GM23338 (cell line): ENCODE measurements around the gene GSDMA. TPM values are rescaled to one million over a fixed set of nuclear protein-coding genes. Genes with fewer than 3 reads are reported as not detected.
A peak's percentile ranks its signal among the peaks of the same experiment; 100 is the strongest.

ENCODE experiments used
- ATAC-seq: fragments of 200-7000 bp; cut with Tn5 transposase; 3 replicates; pipeline ENCODE4 v1.9.1; 2020
- DNase-seq: peaks from one replicate; pipeline ENCODE4 v3.0.0-alpha.2; 2015; ENCODE audit warnings: low spot score
- H2AFZ ChIP-seq: fragments of 200-600 bp; sonication (generic); 2 replicates; pipeline ENCODE4 v1.8.0; 2016; ENCODE audit warnings: antibody characterized with exemption, mild to moderate bottlenecking, moderate library complexity
- H3F3A ChIP-seq: fragments of 200-600 bp; sonication (generic); replicated peaks from 2 replicates; pipeline ENCODE4 v1.8.0; 2017; ENCODE audit warnings: antibody characterized with exemption, mixed run types, low read depth
- H3K27ac ChIP-seq: fragments of 200-600 bp; sonication (generic); 2 replicates; pipeline ENCODE4 v1.6.1; 2016; ENCODE audit warnings: low read depth
- H3K27me3 ChIP-seq: fragments of 200-600 bp; sonication (generic); 2 replicates; pipeline ENCODE4 v1.8.0; 2016; ENCODE audit warnings: mild to moderate bottlenecking, mixed run types, moderate library complexity; ENCODE audit not compliant: insufficient read depth
- H3K36me3 ChIP-seq: fragments of 200-600 bp; sonication (generic); 2 replicates; pipeline ENCODE4 v1.8.0; 2016; ENCODE audit warnings: mild to moderate bottlenecking; ENCODE audit not compliant: insufficient read depth
- H3K4me1 ChIP-seq: fragments of 200-600 bp; sonication (generic); 2 replicates; pipeline ENCODE4 v1.8.0; 2016; ENCODE audit warnings: mild to moderate bottlenecking, moderate library complexity; ENCODE audit not compliant: insufficient read depth
- H3K4me2 ChIP-seq: fragments of 200-600 bp; sonication (generic); 2 replicates; pipeline ENCODE4 v1.7.1; 2017; ENCODE audit warnings: mixed run types
- H3K4me3 ChIP-seq: fragments of 200-600 bp; sonication (generic); 2 replicates; pipeline ENCODE4 v1.6.1; 2016; ENCODE audit warnings: mixed run types
- H3K79me2 ChIP-seq: fragments of 200-600 bp; sonication (generic); replicated peaks from 2 replicates; pipeline ENCODE4 v1.8.0; 2017; ENCODE audit warnings: mild to moderate bottlenecking; ENCODE audit not compliant: insufficient read depth
- H3K9me2 ChIP-seq: fragments of 200-600 bp; sonication (generic); 2 replicates; pipeline ENCODE4 v1.8.0; 2017; ENCODE audit not compliant: insufficient read depth
- H4K20me1 ChIP-seq: fragments of 200-600 bp; sonication (generic); replicated peaks from 2 replicates; pipeline ENCODE4 v1.8.0; 2017; ENCODE audit warnings: mild to moderate bottlenecking; ENCODE audit not compliant: insufficient read depth
- H3K27ac Mint-ChIP-seq: 2 replicates; pipeline ENCODE4 v1.8.0; 2020; ENCODE audit warnings: inconsistent platforms, mild to moderate bottlenecking, moderate library complexity, mixed read lengths
- H3K27me3 Mint-ChIP-seq: 3 replicates; pipeline ENCODE4 v1.8.0; 2022; ENCODE audit warnings: low read depth, mild to moderate bottlenecking, moderate library complexity, mixed read lengths, inconsistent platforms; ENCODE audit not compliant: insufficient read depth, poor library complexity
- H3K36me3 Mint-ChIP-seq: 3 replicates; pipeline ENCODE4 v1.8.0; 2021; ENCODE audit warnings: low read depth, mild to moderate bottlenecking, inconsistent platforms, moderate library complexity, mixed read lengths
- H3K4me1 Mint-ChIP-seq: 3 replicates; pipeline ENCODE4 v1.8.0; 2020; ENCODE audit warnings: mild to moderate bottlenecking, inconsistent platforms, mixed read lengths
- H3K4me3 Mint-ChIP-seq: 3 replicates; pipeline ENCODE4 v1.8.0; 2021; ENCODE audit warnings: moderate library complexity, mild to moderate bottlenecking, inconsistent platforms, mixed read lengths
- H3K9me3 Mint-ChIP-seq: 3 replicates; pipeline ENCODE4 v1.8.0; 2020; ENCODE audit warnings: moderate library complexity, mild to moderate bottlenecking, inconsistent platforms, mixed read lengths
- EZH2phosphoT487 ChIP-seq: fragments of 200-600 bp; sonication (generic); IDR thresholded peaks from one replicate; pipeline ENCODE4 v1.8.1; 2018; ENCODE audit warnings: antibody characterized with exemption; ENCODE audit not compliant: unreplicated experiment
- STAT1 ChIP-seq: IDR thresholded peaks from one replicate; pipeline ENCODE4 v1.6.1; 2016; ENCODE audit warnings: antibody characterized with exemption; ENCODE audit not compliant: unreplicated experiment
- microRNA-seq: library from miRNA; unstranded; fragments of <30 nt; microRNA quantifications from one replicate; pipeline ENCODE4, GENCODE V29; 2017
- polyA plus RNA-seq: library from polyadenylated mRNA; unstranded; fragments of >200 nt; fragmentation: Nextera tagmentation; extraction: Ambion mirVana; gene quantifications from 2 replicates; pipeline ENCODE4 v1.2.1, GENCODE V29; 2016
- small RNA-seq: library from RNA; depleted of rRNA; stranded (forward); fragments of <200 nt; gene quantifications from one replicate; pipeline ENCODE3, GENCODE V24; 2014; ENCODE audit warnings: low replicate concordance
- total RNA-seq: library from RNA; depleted of rRNA; stranded (reverse); fragments of >200 nt; shearing (Covaris generic); gene quantifications from 2 replicates; pipeline ENCODE4 v1.2.3, GENCODE V29; 2014; rRNA removed
- TF ChIP-seq, protein P1 (sequence below), 2 experiments: fragments of 200-600 bp in 1 of 2; sonication (generic) in 1 of 2; conservative IDR thresholded peaks; 2 replicates each; pipeline versions ENCODE4 v1.5.1 to v1.6.1; 2016 to 2017; ENCODE audit warnings: antibody characterized with exemption in 2 of 2, low read depth in 2 of 2, mild to moderate bottlenecking in 2 of 2, moderate library complexity in 1 of 2

The GSDMA gene
- total and polyA plus RNA-seq, 2 experiments from 2014 or later, result not detected

DNA sequence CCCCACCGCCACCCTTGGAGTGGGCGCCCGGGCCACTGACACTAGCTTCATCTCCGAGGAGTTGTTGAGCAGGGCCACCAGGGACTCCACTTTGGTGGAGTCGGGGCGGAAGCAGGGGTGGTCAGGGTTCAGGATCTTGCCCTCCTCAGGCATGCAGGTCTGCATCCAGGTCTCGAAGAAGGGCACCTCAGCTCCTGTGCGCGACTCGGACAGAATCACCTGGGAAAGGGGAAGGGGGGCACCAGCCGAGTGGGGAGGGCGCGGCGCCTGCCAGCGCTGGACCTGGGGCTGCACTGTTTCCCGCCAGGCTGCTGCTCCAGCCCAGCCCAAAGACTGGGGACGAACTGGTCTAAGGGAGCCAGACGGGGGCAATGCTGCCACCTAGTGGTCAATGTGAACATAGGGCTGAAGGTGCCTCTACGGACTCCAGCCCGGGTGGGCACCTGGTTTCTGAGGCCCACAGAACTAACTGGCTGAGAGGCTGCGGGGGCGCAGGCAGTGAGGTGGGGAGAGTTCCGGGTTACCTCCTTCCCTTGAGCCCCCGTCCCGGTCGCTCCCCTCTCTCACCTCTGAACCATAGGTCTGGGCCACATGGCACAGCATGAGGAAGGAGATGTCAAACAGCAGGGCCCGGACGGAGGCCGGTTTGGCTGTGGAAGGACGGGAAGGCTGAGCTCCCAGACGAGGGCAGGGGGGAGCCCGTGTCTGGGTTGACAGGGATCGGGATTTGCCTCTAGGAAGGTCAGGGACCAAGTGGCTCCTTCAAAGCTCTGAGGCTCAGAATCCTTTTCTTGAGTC, 64.2 kb downstream of the GSDMA start:
- no peaks in the 10 kb centered on the region for H3K9me2 ChIP-seq
- no peak overlapping the region for H3K27ac Mint-ChIP-seq
- no peaks in the 10 kb centered on the region for H3K79me2 ChIP-seq
- H3K27me3 ChIP-seq, result no peaks in the 10 kb centered on the region
- peaks cover 61% of the 10 kb centered on the region for H3K36me3 Mint-ChIP-seq
- H3K36me3 ChIP-seq, result peaks cover 12% of the 10 kb centered on the region; the same call in 1 of the 2 replicates
- H4K20me1 ChIP-seq, result no peaks in the 10 kb centered on the region
- 0 out of 2 replicates have a peak overlapping the region, but pooled peaks have one; percentile 26 for H3K4me2 ChIP-seq
- H3K4me1 Mint-ChIP-seq, result peaks cover 6% of the 10 kb centered on the region; the same call in 2 of the 3 replicates
- no peak overlapping the region for H3K4me3 Mint-ChIP-seq
- peak overlapping the region; percentile 63; the same call in 1 of the 2 replicates for H3K27ac ChIP-seq
- no peaks in the 10 kb centered on the region for H3K4me1 ChIP-seq
- ATAC-seq (peak; percentile 99), DNase-seq (peak; percentile 96)
- no peaks in the 10 kb centered on the region for H3K9me3 Mint-ChIP-seq
- 0 out of 2 replicates have a peak overlapping the region, but pooled peaks have one; percentile 5 for H2AFZ ChIP-seq
- H3F3A ChIP-seq, result peaks cover 18% of the 10 kb centered on the region
- H3K4me3 ChIP-seq, result no peak overlapping the region
- TF ChIP-seq, protein P1, sequence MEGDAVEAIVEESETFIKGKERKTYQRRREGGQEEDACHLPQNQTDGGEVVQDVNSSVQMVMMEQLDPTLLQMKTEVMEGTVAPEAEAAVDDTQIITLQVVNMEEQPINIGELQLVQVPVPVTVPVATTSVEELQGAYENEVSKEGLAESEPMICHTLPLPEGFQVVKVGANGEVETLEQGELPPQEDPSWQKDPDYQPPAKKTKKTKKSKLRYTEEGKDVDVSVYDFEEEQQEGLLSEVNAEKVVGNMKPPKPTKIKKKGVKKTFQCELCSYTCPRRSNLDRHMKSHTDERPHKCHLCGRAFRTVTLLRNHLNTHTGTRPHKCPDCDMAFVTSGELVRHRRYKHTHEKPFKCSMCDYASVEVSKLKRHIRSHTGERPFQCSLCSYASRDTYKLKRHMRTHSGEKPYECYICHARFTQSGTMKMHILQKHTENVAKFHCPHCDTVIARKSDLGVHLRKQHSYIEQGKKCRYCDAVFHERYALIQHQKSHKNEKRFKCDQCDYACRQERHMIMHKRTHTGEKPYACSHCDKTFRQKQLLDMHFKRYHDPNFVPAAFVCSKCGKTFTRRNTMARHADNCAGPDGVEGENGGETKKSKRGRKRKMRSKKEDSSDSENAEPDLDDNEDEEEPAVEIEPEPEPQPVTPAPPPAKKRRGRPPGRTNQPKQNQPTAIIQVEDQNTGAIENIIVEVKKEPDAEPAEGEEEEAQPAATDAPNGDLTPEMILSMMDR (conservative IDR thresholded peaks at IDR 0.05; ENCODE audit: low read depth in 2 of 2), result peak; percentile 85 to 97
- no peak for TF ChIP-seq EZH2phosphoT487
- TF ChIP-seq STAT1, result no peak
- peaks cover 4% of the 10 kb centered on the region for H3K27me3 Mint-ChIP-seq

Small RNA genes lying within 50 kb of the gene (microRNA-seq; reads per million reads assigned to microRNA genes)
- gene MIR6884, result not detected

Small RNA genes lying within 50 kb of the gene (small RNA-seq; reads per million reads assigned to genes)
- gene SNORD124, result 282 reads per million, percentile 99 among the genes with 10 or more reads in this experiment

Other genes with a start within 250 kb of the GSDMA start
- gene MIEN1, start 232.5 kb upstream of the GSDMA start, total RNA-seq, result 24.3 and 37.1 TPM in 2 replicates
- gene MIEN1, start 232.5 kb upstream of the GSDMA start, polyA plus RNA-seq, result 91.8 and 106 TPM in 2 replicates
- gene GRB7, start 225.1 kb upstream of the GSDMA start, total RNA-seq, result 23.1 and 28.9 TPM in 2 replicates
- gene GRB7, start 225.1 kb upstream of the GSDMA start, polyA plus RNA-seq, result 12.8 and 13.1 TPM in 2 replicates
- gene IKZF3, start 98.7 kb upstream of the GSDMA start, total RNA-seq, result 0.76 and 1.4 TPM in 2 replicates
- 0.05 and 0.11 TPM in 2 replicates for gene IKZF3, start 98.7 kb upstream of the GSDMA start, polyA plus RNA-seq
- not detected in 2 replicates for gene ZPBP2, start 94.8 kb upstream of the GSDMA start, total RNA-seq
- gene ZPBP2, start 94.8 kb upstream of the GSDMA start, polyA plus RNA-seq, result 0.28 TPM in 1 of 2 replicates, not detected in the other
- gene GSDMB, start 44.4 kb upstream of the GSDMA start, total RNA-seq, result 5.4 and 12.6 TPM in 2 replicates
- 5.5 and 7.6 TPM in 2 replicates for gene GSDMB, start 44.4 kb upstream of the GSDMA start, polyA plus RNA-seq
- gene ORMDL3, start 35.4 kb upstream of the GSDMA start, total RNA-seq, result 38.5 and 39.2 TPM in 2 replicates
- gene ORMDL3, start 35.4 kb upstream of the GSDMA start, polyA plus RNA-seq, result 33.6 and 41.3 TPM in 2 replicates
- gene LRRC3C, start 35.3 kb upstream of the GSDMA start, total RNA-seq, result 0.24 TPM in 1 of 2 replicates, not detected in the other
- not detected in 2 replicates for gene LRRC3C, start 35.3 kb upstream of the GSDMA start, polyA plus RNA-seq
- gene PSMD3, start 17.8 kb downstream of the GSDMA start, total RNA-seq, result 200 and 217 TPM in 2 replicates
- gene PSMD3, start 17.8 kb downstream of the GSDMA start, polyA plus RNA-seq, result 100 and 112 TPM in 2 replicates
- 1.2 TPM in 1 of 2 replicates, not detected in the other for gene CSF3, start 52.4 kb downstream of the GSDMA start, total RNA-seq
- gene CSF3, start 52.4 kb downstream of the GSDMA start, polyA plus RNA-seq, result not detected in 2 replicates
- 88.9 and 95.1 TPM in 2 replicates for gene MED24, start 91.4 kb downstream of the GSDMA start, total RNA-seq
- 44.4 and 44.8 TPM in 2 replicates for gene MED24, start 91.4 kb downstream of the GSDMA start, polyA plus RNA-seq
- 9.6 and 10.5 TPM in 2 replicates for gene THRA, start 100.0 kb downstream of the GSDMA start, total RNA-seq
- 3.4 and 3.6 TPM in 2 replicates for gene THRA, start 100.0 kb downstream of the GSDMA start, polyA plus RNA-seq
- gene NR1D1, start 137.6 kb downstream of the GSDMA start, total RNA-seq, result 3.6 and 4.2 TPM in 2 replicates
- 3.1 and 3.3 TPM in 2 replicates for gene NR1D1, start 137.6 kb downstream of the GSDMA start, polyA plus RNA-seq
- gene MSL1, start 159.0 kb downstream of the GSDMA start, total RNA-seq, result 52.5 and 56.5 TPM in 2 replicates
- 14.3 and 16.2 TPM in 2 replicates for gene MSL1, start 159.0 kb downstream of the GSDMA start, polyA plus RNA-seq
- gene CASC3, start 177.5 kb downstream of the GSDMA start, total RNA-seq, result 76.1 and 82.9 TPM in 2 replicates
- 34.4 and 37.5 TPM in 2 replicates for gene CASC3, start 177.5 kb downstream of the GSDMA start, polyA plus RNA-seq
- gene RAPGEFL1, start 214.5 kb downstream of the GSDMA start, total RNA-seq, result 10.4 and 14.0 TPM in 2 replicates
- 5.0 and 6.7 TPM in 2 replicates for gene RAPGEFL1, start 214.5 kb downstream of the GSDMA start, polyA plus RNA-seq